ENCODE measurements around the gene MUC5B.

- TF ChIP-seq, protein P1, sequence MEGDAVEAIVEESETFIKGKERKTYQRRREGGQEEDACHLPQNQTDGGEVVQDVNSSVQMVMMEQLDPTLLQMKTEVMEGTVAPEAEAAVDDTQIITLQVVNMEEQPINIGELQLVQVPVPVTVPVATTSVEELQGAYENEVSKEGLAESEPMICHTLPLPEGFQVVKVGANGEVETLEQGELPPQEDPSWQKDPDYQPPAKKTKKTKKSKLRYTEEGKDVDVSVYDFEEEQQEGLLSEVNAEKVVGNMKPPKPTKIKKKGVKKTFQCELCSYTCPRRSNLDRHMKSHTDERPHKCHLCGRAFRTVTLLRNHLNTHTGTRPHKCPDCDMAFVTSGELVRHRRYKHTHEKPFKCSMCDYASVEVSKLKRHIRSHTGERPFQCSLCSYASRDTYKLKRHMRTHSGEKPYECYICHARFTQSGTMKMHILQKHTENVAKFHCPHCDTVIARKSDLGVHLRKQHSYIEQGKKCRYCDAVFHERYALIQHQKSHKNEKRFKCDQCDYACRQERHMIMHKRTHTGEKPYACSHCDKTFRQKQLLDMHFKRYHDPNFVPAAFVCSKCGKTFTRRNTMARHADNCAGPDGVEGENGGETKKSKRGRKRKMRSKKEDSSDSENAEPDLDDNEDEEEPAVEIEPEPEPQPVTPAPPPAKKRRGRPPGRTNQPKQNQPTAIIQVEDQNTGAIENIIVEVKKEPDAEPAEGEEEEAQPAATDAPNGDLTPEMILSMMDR (conservative IDR thresholded peaks at IDR 0.05): no peak
- no peak for TF ChIP-seq EZH2 (IDR thresholded peaks at IDR 0.05; ENCODE audit: low read depth)
Measured at GRCh38 chr11:1181853-1182535, 40.9 kb upstream of the MUC5B start.

All from PC-9 (cell line).